PC-3 (cell line): Measurements from ENCODE around the gene ASTN2. TPM values are rescaled to one million over a fixed set of nuclear protein-coding genes. Genes with fewer than 3 reads are reported as not detected.

Experiments used
- ATAC-seq: fragments of 200-7000 bp; cut with Tn5 transposase; 2 replicates; pipeline ENCODE4 v1.9.1; 2020; ENCODE audit warnings: mild to moderate bottlenecking, moderate library complexity
- BruUV-seq: library from RNA; stranded (reverse); fragments of 400-500 nt; replicated peaks from 2 replicates; lab custom pipeline; 2021; lab: Mats Ljungman, UMichigan
- CTCF ChIA-PET: fragments of 300-600 bp; sonication (Branson Sonifier 250); formaldehyde crosslinking; loops from one replicate; lab custom pipeline; 2022; ENCODE audit warnings: antibody characterized with exemption; lab: Charles Lee
- POLR2A ChIA-PET: fragments of 300-600 bp; sonication (Branson Sonifier 250); formaldehyde crosslinking; loops from one replicate; lab custom pipeline; 2022; ENCODE audit warnings: antibody characterized with exemption; ENCODE audit not compliant: unreplicated experiment; lab: Charles Lee
- DNase-seq: peaks from one replicate; pipeline ENCODE4 v3.0.0-alpha.2; 2015
- H2AFZ ChIP-seq: fragments of 300-600 bp; sonication (generic); 2 replicates; pipeline ENCODE4 v1.6.0; 2016; ENCODE audit warnings: antibody characterized with exemption, low read length
- H3F3A ChIP-seq: fragments of 300-600 bp; sonication (generic); one replicate; pipeline ENCODE4 v1.6.0; 2017; ENCODE audit warnings: antibody characterized with exemption, low read length, control low read depth, mild to moderate bottlenecking; ENCODE audit not compliant: unreplicated experiment
- H3K27ac ChIP-seq: fragments of 300-600 bp; sonication (generic); 2 replicates; pipeline ENCODE4 v1.5.1; 2016; ENCODE audit warnings: mild to moderate bottlenecking, low read length
- H3K27me3 ChIP-seq: fragments of 300-600 bp; sonication (generic); 2 replicates; pipeline ENCODE4 v1.6.1; 2016; ENCODE audit warnings: low read length, mixed read lengths
- H3K36me3 ChIP-seq: fragments of 300-600 bp; sonication (generic); 2 replicates; pipeline ENCODE4 v1.6.1; 2016; ENCODE audit warnings: low read depth, mixed run types, low read length, mixed read lengths
- H3K4me1 ChIP-seq: fragments of 300-600 bp; sonication (generic); 2 replicates; pipeline ENCODE4 v1.5.1; 2016; ENCODE audit warnings: low read length; ENCODE audit not compliant: insufficient read depth
- H3K4me2 ChIP-seq: fragments of 300-600 bp; sonication (generic); 2 replicates; pipeline ENCODE4 v1.6.0; 2016; ENCODE audit warnings: low read length
- H3K4me3 ChIP-seq: fragments of 300-600 bp; sonication (generic); 2 replicates; pipeline ENCODE4 v1.5.1; 2016; ENCODE audit warnings: mild to moderate bottlenecking, low read length, mixed read lengths
- H3K79me2 ChIP-seq: fragments of 300-600 bp; sonication (generic); 2 replicates; pipeline ENCODE4 v1.6.1; 2017; ENCODE audit warnings: low read length, mixed read lengths
- H3K9ac ChIP-seq: fragments of 300-600 bp; sonication (generic); 2 replicates; pipeline ENCODE4 v1.6.0; 2016; ENCODE audit warnings: mild to moderate bottlenecking, low read length
- H3K9me2 ChIP-seq: fragments of 300-600 bp; sonication (generic); replicated peaks from 2 replicates; pipeline ENCODE4 v1.6.1; 2016; ENCODE audit warnings: mixed run types, low read length, mixed read lengths
- H3K9me3 ChIP-seq: fragments of 300-600 bp; sonication (generic); 2 replicates; pipeline ENCODE4 v1.6.1; 2016; ENCODE audit warnings: low read length, mixed read lengths
- H4K20me1 ChIP-seq: fragments of 300-600 bp; sonication (generic); 2 replicates; pipeline ENCODE4 v1.6.1; 2016; ENCODE audit warnings: low read length, mixed read lengths
- EZH2 ChIP-seq: fragments of 300-600 bp; sonication (generic); IDR thresholded peaks from one replicate; pipeline ENCODE4 v1.6.1; 2017; ENCODE audit warnings: antibody characterized with exemption, mild to moderate bottlenecking, low read length; ENCODE audit not compliant: unreplicated experiment
- EZH2phosphoT487 ChIP-seq: fragments of 300-600 bp; sonication (generic); IDR thresholded peaks from 2 replicates; pipeline ENCODE4 v1.6.1; 2018; ENCODE audit warnings: mild to moderate bottlenecking, antibody characterized with exemption, low read length, borderline replicate concordance
- intact Hi-C: fragments of 100-400 bp; cut with micrococcal nuclease; formaldehyde crosslinking; loops from 2 replicates; pipeline ENCODE4 v1.9.0; 2023
- total RNA-seq: library from RNA; depleted of rRNA; stranded (reverse); fragments of >200 nt; gene quantifications from 2 replicates; pipeline ENCODE4 v1.2.3, GENCODE V29; 2014
- TF ChIP-seq, protein P1 (sequence below): fragments of 300-600 bp; sonication (generic); conservative IDR thresholded peaks from 2 replicates; pipeline ENCODE4 v1.5.1; 2017; ENCODE audit warnings: antibody characterized with exemption, low read depth, mild to moderate bottlenecking, low read length

Gene ASTN2
- total RNA-seq, 1 experiment from 2014 or later, result 3.5 TPM

DNA sequence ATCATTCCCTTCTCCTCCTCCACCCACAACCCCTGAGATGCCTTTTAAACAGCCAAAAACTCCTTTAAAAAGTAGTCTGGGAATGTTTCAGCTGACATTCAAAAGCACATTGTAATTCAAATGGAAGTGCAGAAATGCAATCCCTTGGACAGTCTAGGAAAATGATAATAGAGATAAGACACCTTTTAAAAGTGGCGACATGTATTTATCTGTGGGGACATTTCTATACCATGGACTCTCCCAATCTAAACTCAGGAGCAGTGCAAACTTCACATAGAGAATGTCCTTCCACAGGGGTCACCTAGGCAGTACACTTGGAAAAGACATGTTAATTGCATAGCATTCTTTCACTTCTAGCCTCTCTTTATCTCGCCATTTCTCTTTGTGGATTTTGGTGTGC lies 694.7 kb downstream of the ASTN2 start:
- ChIA-PET POLR2A (no interaction called here), CTCF (no interaction called here)
- intact Hi-C loops, result no loop called here
- no peak overlapping the region for H3K4me2 ChIP-seq
- ATAC-seq (no peak), DNase-seq (no peak)
- no peaks in the 10 kb centered on the region for H3K9me3 ChIP-seq
- H3K79me2 ChIP-seq, result no peaks in the 10 kb centered on the region
- TF ChIP-seq EZH2 (no peak), EZH2phosphoT487 (no peak)
- TF ChIP-seq, protein P1, sequence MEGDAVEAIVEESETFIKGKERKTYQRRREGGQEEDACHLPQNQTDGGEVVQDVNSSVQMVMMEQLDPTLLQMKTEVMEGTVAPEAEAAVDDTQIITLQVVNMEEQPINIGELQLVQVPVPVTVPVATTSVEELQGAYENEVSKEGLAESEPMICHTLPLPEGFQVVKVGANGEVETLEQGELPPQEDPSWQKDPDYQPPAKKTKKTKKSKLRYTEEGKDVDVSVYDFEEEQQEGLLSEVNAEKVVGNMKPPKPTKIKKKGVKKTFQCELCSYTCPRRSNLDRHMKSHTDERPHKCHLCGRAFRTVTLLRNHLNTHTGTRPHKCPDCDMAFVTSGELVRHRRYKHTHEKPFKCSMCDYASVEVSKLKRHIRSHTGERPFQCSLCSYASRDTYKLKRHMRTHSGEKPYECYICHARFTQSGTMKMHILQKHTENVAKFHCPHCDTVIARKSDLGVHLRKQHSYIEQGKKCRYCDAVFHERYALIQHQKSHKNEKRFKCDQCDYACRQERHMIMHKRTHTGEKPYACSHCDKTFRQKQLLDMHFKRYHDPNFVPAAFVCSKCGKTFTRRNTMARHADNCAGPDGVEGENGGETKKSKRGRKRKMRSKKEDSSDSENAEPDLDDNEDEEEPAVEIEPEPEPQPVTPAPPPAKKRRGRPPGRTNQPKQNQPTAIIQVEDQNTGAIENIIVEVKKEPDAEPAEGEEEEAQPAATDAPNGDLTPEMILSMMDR, result no peak
- no peaks in the 10 kb centered on the region for H3K4me1 ChIP-seq
- no TSS peak for BruUV-seq
- H3F3A ChIP-seq, result no peaks in the 10 kb centered on the region
- no peak overlapping the region for H3K27ac ChIP-seq
- no peak overlapping the region for H3K4me3 ChIP-seq
- no peak overlapping the region for H3K9ac ChIP-seq
- H4K20me1 ChIP-seq, result no peaks in the 10 kb centered on the region
- H3K9me2 ChIP-seq, result no peaks in the 10 kb centered on the region
- H2AFZ ChIP-seq, result no peak overlapping the region
- H3K36me3 ChIP-seq, result no peaks in the 10 kb centered on the region
- 0 out of 2 replicates have a peak, but pooled peaks cover 9% of the 10 kb centered on the region for H3K27me3 ChIP-seq

GRCh38 chr9:116718111-116718510 lies 696.7 kb downstream of the ASTN2 start:
- no peak for DNase-seq
- no peak overlapping the region for H3K9ac ChIP-seq
- TF ChIP-seq, protein P1, result no peak
- TF ChIP-seq EZH2phosphoT487 (no peak), EZH2 (no peak)
- no peak overlapping the region for H3K27ac ChIP-seq
- H2AFZ ChIP-seq, result no peak overlapping the region
- H3F3A ChIP-seq, result no peaks in the 10 kb centered on the region
- no peaks in the 10 kb centered on the region for H4K20me1 ChIP-seq
- H3K36me3 ChIP-seq, result no peaks in the 10 kb centered on the region
- BruUV-seq, result no TSS peak
- no peaks in the 10 kb centered on the region for H3K79me2 ChIP-seq
- no peaks in the 10 kb centered on the region for H3K4me1 ChIP-seq
- ATAC-seq, result no peak
- no peak overlapping the region for H3K4me3 ChIP-seq
- intact Hi-C loops, result no loop called here
- H3K27me3 ChIP-seq, result 0 out of 2 replicates have a peak, but pooled peaks cover 9% of the 10 kb centered on the region
- CTCF ChIA-PET, result no interaction called here
- POLR2A ChIA-PET, result no interaction called here
- H3K9me2 ChIP-seq, result no peaks in the 10 kb centered on the region
- no peak overlapping the region for H3K4me2 ChIP-seq
- H3K9me3 ChIP-seq, result no peaks in the 10 kb centered on the region

DNA sequence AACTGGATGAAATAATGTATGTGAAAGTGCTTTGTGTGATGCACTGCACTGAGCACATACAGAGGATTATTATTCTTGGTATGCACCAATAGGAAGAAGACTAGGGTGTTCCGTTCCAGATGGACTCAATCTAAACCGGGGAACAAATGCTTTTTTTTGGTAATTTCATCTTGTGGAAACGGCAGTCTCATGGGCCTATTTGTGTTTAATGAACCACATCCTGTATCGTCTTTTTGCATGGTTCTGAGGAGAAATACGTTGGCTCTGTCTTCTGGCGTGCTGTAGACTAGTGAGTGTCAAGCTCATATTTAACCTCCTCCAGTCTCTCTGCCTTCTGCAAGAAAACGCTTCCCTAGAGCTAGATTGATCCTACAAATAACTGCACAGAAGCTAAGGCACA lies 697.7 kb downstream of the ASTN2 start:
- H4K20me1 ChIP-seq, result no peaks in the 10 kb centered on the region
- no peaks in the 10 kb centered on the region for H3K36me3 ChIP-seq
- H2AFZ ChIP-seq, result no peak overlapping the region
- no peak overlapping the region for H3K4me2 ChIP-seq
- DNase-seq (no peak), ATAC-seq (no peak)
- intact Hi-C loops, result no loop called here
- H3F3A ChIP-seq, result no peaks in the 10 kb centered on the region
- no TSS peak for BruUV-seq
- TF ChIP-seq, protein P1, result no peak
- H3K9ac ChIP-seq, result no peak overlapping the region
- no peaks in the 10 kb centered on the region for H3K9me3 ChIP-seq
- H3K4me3 ChIP-seq, result no peak overlapping the region
- no peaks in the 10 kb centered on the region for H3K9me2 ChIP-seq
- 0 out of 2 replicates have a peak, but pooled peaks cover 9% of the 10 kb centered on the region for H3K27me3 ChIP-seq
- ChIA-PET CTCF (no interaction called here), POLR2A (no interaction called here)
- H3K4me1 ChIP-seq, result no peaks in the 10 kb centered on the region
- H3K79me2 ChIP-seq, result no peaks in the 10 kb centered on the region
- H3K27ac ChIP-seq, result no peak overlapping the region
